Left ventricle myocardium inferior (tissue), 1 donor: ENCODE data around the gene SAMM50. TPM values are rescaled to one million over a fixed set of nuclear protein-coding genes. Genes with fewer than 3 reads are reported as not detected.

ENCODE experiments used
- DNase-seq: peaks from one replicate; pipeline ENCODE4 v3.0.0-alpha.2; 2020
- H3K27ac ChIP-seq: fragments of 200-600 bp; replicated peaks from 2 replicates; pipeline ENCODE4 v1.8.0; 2021
- H3K27me3 ChIP-seq: fragments of 200-600 bp; 2 replicates; pipeline ENCODE4 v1.8.0; 2021; ENCODE audit warnings: low read depth
- H3K36me3 ChIP-seq: fragments of 200-600 bp; 2 replicates; pipeline ENCODE4 v1.8.0; 2021
- H3K4me1 ChIP-seq: fragments of 200-600 bp; 2 replicates; pipeline ENCODE4 v1.8.0; 2021
- H3K4me3 ChIP-seq: fragments of 200-600 bp; 2 replicates; pipeline ENCODE4 v1.8.0; 2021; ENCODE audit warnings: mild to moderate bottlenecking, moderate library complexity
- H3K9me3 ChIP-seq: fragments of 200-600 bp; replicated peaks from 2 replicates; pipeline ENCODE4 v1.8.0; 2021
- CTCF ChIP-seq: fragments of 200-600 bp; IDR thresholded peaks from 2 replicates; pipeline ENCODE4 v1.8.0; 2021; ENCODE audit warnings: antibody characterized with exemption, mild to moderate bottlenecking, borderline replicate concordance
- intact Hi-C: fragments of 100-400 bp; cut with micrococcal nuclease; formaldehyde crosslinking; loops from one replicate; pipeline ENCODE4 v1.11.0; 2022
- total RNA-seq: library from RNA; stranded (reverse); fragmentation: NEBNext Ultra II Directional; extraction: Animal tissue kit (Norgen Biotek cat#: 25700); gene quantifications from one replicate; pipeline ENCODE4 v1.2.1, GENCODE V29; 2021
- donor health status: DM: no; HTN: yes; CAD: no; lungs with severe emphysema.

The SAMM50 gene
- total RNA-seq, 1 donor from 2014 or later, result 72.0 TPM

- H3K36me3 ChIP-seq, result peaks cover 99% of the 10 kb centered on the region
Observed at GRCh38 chr22:43968614-43969013, 13.4 kb downstream of the SAMM50 start.

GRCh38 chr22:43969021-43969878, 14.0 kb downstream of the SAMM50 start:
- no peaks in the 10 kb centered on the region for H3K9me3 ChIP-seq
- no peak overlapping the region for H3K4me3 ChIP-seq
- intact Hi-C loops, result no loop called here
- peaks cover 99% of the 10 kb centered on the region for H3K36me3 ChIP-seq
- DNase-seq, result no peak
- no peaks in the 10 kb centered on the region for H3K27me3 ChIP-seq
- peaks cover 5% of the 10 kb centered on the region for H3K4me1 ChIP-seq
- no peak for TF ChIP-seq CTCF
- H3K27ac ChIP-seq, result no peak overlapping the region

More at GRCh38 chr22:43968614-43969013, 13.4 kb downstream of the SAMM50 start:
- Histone ChIP-seq H3K4me1 (peaks cover 5% of the 10 kb centered on the region), H3K4me3 (no peak overlapping the region), H3K27ac (no peak overlapping the region), H3K27me3 (no peaks in the 10 kb centered on the region), H3K9me3 (no peaks in the 10 kb centered on the region)
- TF ChIP-seq CTCF, result no peak
- no peak for DNase-seq
- intact Hi-C loops, result no loop called here

- Histone ChIP-seq H3K4me1 (peaks cover 5% of the 10 kb centered on the region), H3K27ac (no peak overlapping the region), H3K9me3 (no peaks in the 10 kb centered on the region), H3K36me3 (peaks cover 99% of the 10 kb centered on the region), H3K27me3 (no peaks in the 10 kb centered on the region), H3K4me3 (no peak overlapping the region)
- intact Hi-C loops, result no loop called here
- no peak for TF ChIP-seq CTCF
- no peak for DNase-seq
Observed at GRCh38 chr22:43969989-43970755, 14.9 kb downstream of the SAMM50 start.

- no peaks in the 10 kb centered on the region for H3K27me3 ChIP-seq
- H3K27ac ChIP-seq, result no peak overlapping the region
- H3K4me1 ChIP-seq, result peaks cover 5% of the 10 kb centered on the region
- TF ChIP-seq CTCF, result no peak
- intact Hi-C loops, result no loop called here
- DNase-seq, result no peak
- peaks cover 99% of the 10 kb centered on the region for H3K36me3 ChIP-seq
- H3K4me3 ChIP-seq, result no peak overlapping the region
- H3K9me3 ChIP-seq, result no peaks in the 10 kb centered on the region
Observed at GRCh38 chr22:43971112-43971511, 15.9 kb downstream of the SAMM50 start.

GRCh38 chr22:43972931-43973462, 17.8 kb downstream of the SAMM50 start:
- peaks cover 99% of the 10 kb centered on the region for H3K36me3 ChIP-seq
- DNase-seq, result no peak
- H3K9me3 ChIP-seq, result no peaks in the 10 kb centered on the region
- H3K27me3 ChIP-seq, result no peaks in the 10 kb centered on the region
- no peak overlapping the region for H3K4me3 ChIP-seq
- intact Hi-C loops, result no loop called here
- peaks cover 5% of the 10 kb centered on the region for H3K4me1 ChIP-seq
- H3K27ac ChIP-seq, result no peak overlapping the region
- no peak for TF ChIP-seq CTCF
